ENCODE data around the gene KLHL6. TPM values are rescaled to one million over a fixed set of nuclear protein-coding genes. Genes with fewer than 3 reads are reported as not detected.
A peak's percentile ranks its signal among the peaks of the same experiment; 100 is the strongest.
"Not testable (repeated sequence)": the region's sequence is repeated elsewhere in the genome, so short reads cannot be mapped to it uniquely, and the experiment has no call there.

KLHL6 gene
- total and polyA plus RNA-seq, 8 donors = 0.19 to 4.6 (median 0.31) TPM

DNA sequence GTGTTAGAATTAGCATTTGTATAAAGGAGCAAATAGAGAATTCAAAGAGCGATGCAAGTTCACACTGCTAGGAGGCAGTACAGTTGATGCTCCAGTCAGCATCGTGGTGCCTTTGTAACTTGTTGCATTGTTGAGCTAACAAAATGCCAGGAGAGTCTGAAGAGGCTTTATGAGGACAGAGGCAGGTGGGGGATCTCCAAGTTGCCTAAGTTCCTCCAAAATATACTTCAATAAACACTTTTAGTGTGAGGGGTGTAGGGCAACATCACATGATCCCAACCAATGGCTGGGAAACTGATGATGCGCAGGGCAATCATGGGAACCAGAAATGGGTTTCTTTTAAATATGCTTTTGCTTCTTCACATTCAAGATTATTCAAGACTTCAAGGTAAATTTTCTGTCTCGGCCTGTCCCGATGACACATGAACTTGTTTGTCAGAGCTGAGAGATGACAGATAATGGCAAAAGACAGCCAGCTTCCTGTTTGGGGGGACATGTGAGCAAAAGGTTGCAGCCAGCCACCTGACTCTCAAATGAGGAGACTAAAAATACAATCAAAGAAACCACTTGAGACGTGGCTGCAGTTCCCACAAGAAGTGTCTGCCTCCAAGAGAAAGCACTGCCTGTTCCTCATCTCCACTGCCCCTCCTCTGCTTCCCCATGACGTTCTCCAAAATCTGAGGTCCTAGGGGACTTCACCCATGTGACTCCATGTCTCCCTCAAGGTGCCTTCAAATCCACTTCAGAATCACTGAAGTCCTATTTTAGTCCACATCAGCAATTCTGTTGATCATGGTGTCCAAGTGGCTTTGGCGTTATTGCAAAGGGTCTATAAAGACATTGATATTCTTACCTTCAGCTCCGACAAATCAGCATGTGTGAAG lies 39.3 kb downstream of the KLHL6 start:
- no peak for DNase-seq

DNA sequence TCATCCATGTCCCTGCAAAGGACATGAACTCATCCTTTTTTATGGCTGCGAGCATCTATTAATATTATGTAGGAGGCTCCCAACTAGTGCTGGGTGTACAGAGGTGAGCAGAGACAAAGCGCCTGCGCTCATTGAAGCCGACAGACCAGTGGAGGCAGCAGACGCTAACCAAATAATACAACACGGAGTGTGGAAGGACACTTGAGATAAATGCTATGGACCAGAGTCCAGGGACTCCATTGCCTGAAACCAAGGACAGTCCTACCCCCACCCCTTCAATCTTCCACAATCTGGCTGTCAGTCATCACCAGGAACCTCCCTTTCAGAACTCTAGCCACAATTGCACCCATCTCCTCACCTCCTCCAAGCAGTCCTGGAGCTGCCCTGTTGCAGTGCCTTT lies 41.5 kb downstream of the KLHL6 start:
- Histone ChIP-seq H3K27me3 (no peaks in the 10 kb centered on the region), H3K4me1 (no peaks in the 10 kb centered on the region), H3K4me3 (no peak overlapping the region), H3K27ac (no peak overlapping the region), H3K36me3 (no peaks in the 10 kb centered on the region), H3K9me3 (no peaks in the 10 kb centered on the region)
- WGBS, 2 donors = 80 to 83% methylated on average over 6 of the region's 6 CpGs
- FAIRE-seq (no peak), DNase-seq (no peak), ATAC-seq (no peak)
- TF ChIP-seq, protein P1, sequence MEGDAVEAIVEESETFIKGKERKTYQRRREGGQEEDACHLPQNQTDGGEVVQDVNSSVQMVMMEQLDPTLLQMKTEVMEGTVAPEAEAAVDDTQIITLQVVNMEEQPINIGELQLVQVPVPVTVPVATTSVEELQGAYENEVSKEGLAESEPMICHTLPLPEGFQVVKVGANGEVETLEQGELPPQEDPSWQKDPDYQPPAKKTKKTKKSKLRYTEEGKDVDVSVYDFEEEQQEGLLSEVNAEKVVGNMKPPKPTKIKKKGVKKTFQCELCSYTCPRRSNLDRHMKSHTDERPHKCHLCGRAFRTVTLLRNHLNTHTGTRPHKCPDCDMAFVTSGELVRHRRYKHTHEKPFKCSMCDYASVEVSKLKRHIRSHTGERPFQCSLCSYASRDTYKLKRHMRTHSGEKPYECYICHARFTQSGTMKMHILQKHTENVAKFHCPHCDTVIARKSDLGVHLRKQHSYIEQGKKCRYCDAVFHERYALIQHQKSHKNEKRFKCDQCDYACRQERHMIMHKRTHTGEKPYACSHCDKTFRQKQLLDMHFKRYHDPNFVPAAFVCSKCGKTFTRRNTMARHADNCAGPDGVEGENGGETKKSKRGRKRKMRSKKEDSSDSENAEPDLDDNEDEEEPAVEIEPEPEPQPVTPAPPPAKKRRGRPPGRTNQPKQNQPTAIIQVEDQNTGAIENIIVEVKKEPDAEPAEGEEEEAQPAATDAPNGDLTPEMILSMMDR (IDR thresholded peaks at IDR 0.05) = no peak
- intact Hi-C loops (cut with DNase I) = no loop called here

More for the DNA sequence above, 39.3 kb downstream of the KLHL6 start:
- FAIRE-seq (no peak), ATAC-seq (peak in 1 of 4 donors; percentile 54)
- Histone ChIP-seq H3K4me1 (no peaks in the 10 kb centered on the region), H3K27me3 (no peaks in the 10 kb centered on the region), H3K36me3 (no peaks in the 10 kb centered on the region), H3K27ac (peak overlapping the region in 1 of 4 donors; percentile 4), H3K4me3 (no peak overlapping the region), H3K9me3 (no peaks in the 10 kb centered on the region)
- TF ChIP-seq, protein P1 (IDR thresholded peaks at IDR 0.05) = no peak
- intact Hi-C loops (cut with DNase I) = no loop called here
- 80 to 84% methylated on average over 9 of the region's 9 CpGs for WGBS, 2 donors

DNA sequence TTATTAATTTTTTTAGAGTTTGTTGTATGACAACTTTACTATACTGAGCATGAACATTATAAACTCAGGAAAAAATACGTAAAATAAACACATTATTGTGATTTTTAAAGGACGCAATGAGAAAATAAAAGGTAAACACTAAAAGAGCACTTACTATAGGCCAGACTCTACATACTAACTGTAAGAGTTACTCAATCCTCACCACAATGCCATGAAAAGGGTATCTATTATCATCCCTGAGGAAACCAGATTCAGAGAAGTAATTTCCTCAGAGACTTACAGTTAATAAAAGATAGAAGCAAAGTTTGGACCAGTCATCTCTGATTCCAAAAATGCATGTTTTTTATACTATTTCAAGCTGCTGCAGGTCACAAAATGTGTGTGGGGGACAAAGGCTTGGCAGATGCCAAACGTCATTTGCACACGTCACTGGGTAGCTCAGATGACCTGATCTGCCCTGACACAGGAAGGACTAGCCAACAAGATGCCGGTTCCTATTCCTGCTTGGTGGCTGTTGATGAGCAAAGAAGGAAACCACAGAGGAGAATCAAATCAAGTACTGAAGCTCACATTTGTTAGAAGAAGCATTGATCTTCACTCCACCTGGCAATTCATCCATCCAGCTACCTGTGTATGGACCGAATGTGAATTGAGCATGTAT lies 42.3 kb downstream of the KLHL6 start:
- no peak for FAIRE-seq
- no peaks in the 10 kb centered on the region for H3K36me3 ChIP-seq
- H3K27ac ChIP-seq = no peak overlapping the region
- 75 to 85% methylated on average over 6 of the region's 6 CpGs for WGBS, 2 donors
- DNase-seq = no peak
- ATAC-seq = peak in 2 of 4 donors; percentile 34 to 54
- TF ChIP-seq, protein P1 (IDR thresholded peaks at IDR 0.05) = no peak
- no peaks in the 10 kb centered on the region for H3K27me3 ChIP-seq
- intact Hi-C loops (cut with DNase I) = no loop called here
- no peak overlapping the region for H3K4me3 ChIP-seq
- H3K4me1 ChIP-seq = no peaks in the 10 kb centered on the region
- no peaks in the 10 kb centered on the region for H3K9me3 ChIP-seq

DNA sequence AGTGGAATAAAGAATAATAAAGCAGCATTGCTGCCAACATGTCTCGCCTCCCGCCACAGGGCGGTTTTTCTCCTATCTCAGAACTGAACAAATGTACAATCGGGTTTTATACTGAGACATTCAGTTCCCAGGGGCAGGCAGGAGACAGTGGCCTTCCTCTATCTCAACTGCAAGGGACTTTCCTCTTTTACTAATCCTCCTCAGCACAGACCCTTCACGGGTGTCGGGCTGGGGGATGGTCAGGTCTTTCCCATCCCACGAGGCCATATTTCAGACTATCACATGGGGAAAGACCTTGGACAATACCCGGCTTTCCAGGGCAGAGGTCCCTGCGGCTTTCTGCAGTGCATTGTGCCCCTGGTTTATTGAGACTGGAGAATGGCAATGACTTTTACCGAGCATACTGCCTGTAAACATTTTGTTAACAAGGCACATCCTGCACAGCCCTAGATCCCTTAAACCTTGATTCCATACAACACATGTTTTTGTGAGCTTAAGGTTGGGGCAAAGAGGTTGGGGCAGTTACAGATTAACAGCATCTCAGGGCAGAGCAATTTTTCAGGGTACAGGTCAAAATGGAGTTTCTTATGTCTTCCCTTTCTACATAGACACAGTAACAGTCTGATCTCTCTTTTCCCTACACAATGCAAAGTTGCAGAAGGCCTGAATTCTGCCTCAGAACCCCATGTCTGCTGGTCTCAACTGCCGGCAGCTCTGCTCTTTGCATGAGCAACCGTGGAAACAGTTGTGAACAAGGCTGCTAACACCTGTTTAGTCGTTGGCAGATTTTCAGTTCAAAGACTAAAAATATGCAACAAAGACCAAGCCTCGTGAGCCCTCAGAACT lies 44.0 kb downstream of the KLHL6 start:
- 56% methylated on average over 14 of the region's 14 CpGs for WGBS, 2 donors
- H3K27ac ChIP-seq; FAIRE-seq; H3K4me1 ChIP-seq; ATAC-seq; H3K9me3 ChIP-seq; intact Hi-C loops (cut with DNase I); H3K4me3 ChIP-seq; DNase-seq; H3K36me3 ChIP-seq; H3K27me3 ChIP-seq: not testable (repeated sequence)

DNA sequence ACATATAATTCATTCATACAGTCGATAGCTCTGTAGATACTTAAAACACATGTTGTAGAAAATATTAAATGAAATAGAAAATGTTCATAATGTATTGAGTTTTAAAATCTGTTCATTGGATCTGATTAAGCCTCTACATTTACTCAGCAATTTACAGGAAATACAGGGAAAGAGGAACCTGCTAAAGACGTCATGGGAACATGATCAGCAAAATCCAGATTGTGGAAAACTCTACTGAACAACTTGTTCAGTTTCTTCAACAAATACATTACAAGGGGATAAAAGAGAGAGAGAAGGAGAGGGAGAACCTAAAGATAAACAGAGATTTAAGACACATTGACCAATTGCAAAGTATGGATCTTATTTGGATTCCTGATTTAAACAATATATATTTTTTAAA lies 46.7 kb downstream of the KLHL6 start:
- FAIRE-seq = no peak
- Histone ChIP-seq H3K4me1 (no peaks in the 10 kb centered on the region), H3K27ac (no peak overlapping the region), H3K9me3 (no peaks in the 10 kb centered on the region), H3K27me3 (no peaks in the 10 kb centered on the region), H3K4me3 (no peak overlapping the region), H3K36me3 (no peaks in the 10 kb centered on the region)
- WGBS, 2 donors = 69 to 75% methylated on average over 2 of the region's 2 CpGs
- no peak for DNase-seq
- intact Hi-C loops (cut with DNase I) = no loop called here
- TF ChIP-seq, protein P1 (IDR thresholded peaks at IDR 0.05) = no peak
- peak in 1 of 4 donors; percentile 19 for ATAC-seq

All from pancreas (tissue), 10 donors.